ENCODE data around the gene MMS19. TPM values are rescaled to one million over a fixed set of nuclear protein-coding genes. Genes with fewer than 3 reads are reported as not detected.

The MMS19 gene
- total and polyA plus RNA-seq, 10 of the 15 experiments (the other 5 are each of a cell fraction or from before 2014, with no cell fraction given) = 40.2 to 112 (median 69.0) TPM

GRCh38 chr10:97497572-97498075 lies 598 bp downstream of the MMS19 start (continued):
- no peak for TF ChIP-seq ZBTB40 (IDR thresholded peaks at IDR 0.05; ENCODE audit: borderline replicate concordance)
- peak; percentile 82 for TF ChIP-seq PKNOX1 (IDR thresholded peaks at IDR 0.05)
- TF ChIP-seq DPF2 (IDR thresholded peaks at IDR 0.05) = no peak
- no peak for TF ChIP-seq ASH2L (IDR thresholded peaks at IDR 0.05; ENCODE audit: borderline replicate concordance, low read depth)
- no peak for TF ChIP-seq NFYA (IDR thresholded peaks at IDR 0.05; ENCODE audit: borderline replicate concordance, low read depth, low read length)
- TF ChIP-seq CTCF (IDR thresholded peaks at IDR 0.05 in 2 of 3, conservative IDR thresholded peaks at IDR 0.05 in 1 of 3; ENCODE audit: control insufficient read depth in 2 of 3, extremely low read depth in 1 of 3, insufficient read depth in 1 of 3, low read depth in 3 of 3, low read length in 3 of 3) = no peak
- TF ChIP-seq ZNF217 (IDR thresholded peaks at IDR 0.05) = no peak
- no peak for TF ChIP-seq PRDM15 (CRISPR knock-in tag; IDR thresholded peaks at IDR 0.05)
- peak; percentile 44; a peak in 1 of 4 replicates for TF ChIP-seq IKZF2 (IDR thresholded peaks at IDR 0.05)
- TF ChIP-seq JUND (IDR thresholded peaks at IDR 0.05; ENCODE audit: low read depth, low read length) = no peak
- no peak for TF ChIP-seq E4F1 (IDR thresholded peaks at IDR 0.05; ENCODE audit: borderline replicate concordance, partially characterized antibody)
- no peak; the same call in 1 of the 2 replicates for TF ChIP-seq CHD1 (IDR thresholded peaks at IDR 0.05; ENCODE audit: low read depth, low read length)
- TF ChIP-seq KAT2A (conservative IDR thresholded peaks at IDR 0.05; ENCODE audit: control insufficient read depth, low read depth, low read length) = no peak
- peak; percentile 42; the same call in 1 of the 2 replicates for TF ChIP-seq EED (IDR thresholded peaks at IDR 0.05; ENCODE audit: low read depth)
- TF ChIP-seq SP1 (IDR thresholded peaks at IDR 0.05; ENCODE audit: low read depth, low read length) = no peak
- TF ChIP-seq RBBP5 (conservative IDR thresholded peaks at IDR 0.05) = no peak
- peak; percentile 62; the same call in 1 of the 2 replicates for TF ChIP-seq NBN (IDR thresholded peaks at IDR 0.05)
- no peak; the same call in 1 of the 2 replicates for TF ChIP-seq CREM (IDR thresholded peaks at IDR 0.05; ENCODE audit: low read depth)
